HG03039 (cell line): ENCODE data around the gene MSH6.

Source experiments
- ATAC-seq: cut with Tn5 transposase; IDR thresholded peaks from one replicate; pipeline ENCODE4 v1.9.1; 2021; ENCODE audit warnings: mild to moderate bottlenecking, moderate library complexity; ENCODE audit not compliant: unreplicated experiment

MSH6 gene

DNA sequence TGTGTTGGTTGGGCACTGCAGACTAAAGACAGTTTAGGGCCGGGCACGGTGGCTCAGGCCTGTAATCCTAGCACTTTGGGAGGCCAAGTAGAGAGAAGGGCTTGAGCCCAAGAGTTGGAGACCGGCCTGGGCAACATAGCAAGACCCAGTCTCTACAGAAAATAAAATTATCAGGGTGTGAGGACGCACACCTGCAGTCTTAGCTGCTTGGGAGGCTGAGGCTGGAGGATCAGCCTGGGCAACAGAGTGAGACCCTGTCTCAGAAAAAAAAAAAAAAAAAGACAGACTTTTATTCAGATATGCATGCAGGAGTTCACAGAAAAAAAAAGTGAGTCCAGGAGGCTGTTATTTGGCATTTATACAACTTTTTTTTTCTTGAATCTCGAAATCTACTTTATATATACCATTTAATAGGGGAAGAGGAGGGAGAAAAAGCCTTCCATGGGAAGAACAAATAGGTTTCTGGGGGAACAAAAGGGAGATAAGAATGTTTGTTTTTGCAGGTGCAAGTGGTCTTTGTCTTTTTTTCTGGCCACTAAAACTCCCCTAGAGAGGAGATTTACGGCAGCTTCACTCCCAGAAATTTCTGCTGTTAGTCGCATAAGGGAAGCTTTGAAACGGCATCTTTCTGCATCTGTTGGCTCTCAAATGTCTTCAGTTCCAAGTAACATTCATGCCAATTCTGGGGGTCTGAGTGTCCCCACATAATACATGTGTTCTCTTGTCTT lies 4.1 kb upstream of the MSH6 start:
- ATAC-seq, result no peak

DNA sequence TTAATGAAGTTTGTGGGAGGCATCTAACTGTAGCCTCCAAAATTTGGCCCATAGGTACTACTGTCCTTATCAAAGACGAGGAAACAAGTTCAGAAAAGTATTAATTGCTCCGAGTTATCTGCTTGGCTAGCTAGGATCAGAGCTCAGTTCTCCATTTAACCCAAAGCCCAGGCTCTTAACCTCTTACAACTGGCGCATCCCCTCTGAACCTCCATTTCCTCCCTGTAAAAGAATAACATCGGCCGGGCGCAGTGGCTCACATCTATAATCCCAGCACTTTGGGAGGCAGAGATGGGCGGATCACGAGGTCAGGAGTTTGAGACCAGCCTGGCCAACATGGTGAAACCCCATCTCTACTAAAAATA lies 3.5 kb upstream of the MSH6 start:
- ATAC-seq, result no peak

GRCh38 chr2:47782381-47782670 lies 619 bp upstream of the MSH6 start:
- no peak for ATAC-seq

DNA sequence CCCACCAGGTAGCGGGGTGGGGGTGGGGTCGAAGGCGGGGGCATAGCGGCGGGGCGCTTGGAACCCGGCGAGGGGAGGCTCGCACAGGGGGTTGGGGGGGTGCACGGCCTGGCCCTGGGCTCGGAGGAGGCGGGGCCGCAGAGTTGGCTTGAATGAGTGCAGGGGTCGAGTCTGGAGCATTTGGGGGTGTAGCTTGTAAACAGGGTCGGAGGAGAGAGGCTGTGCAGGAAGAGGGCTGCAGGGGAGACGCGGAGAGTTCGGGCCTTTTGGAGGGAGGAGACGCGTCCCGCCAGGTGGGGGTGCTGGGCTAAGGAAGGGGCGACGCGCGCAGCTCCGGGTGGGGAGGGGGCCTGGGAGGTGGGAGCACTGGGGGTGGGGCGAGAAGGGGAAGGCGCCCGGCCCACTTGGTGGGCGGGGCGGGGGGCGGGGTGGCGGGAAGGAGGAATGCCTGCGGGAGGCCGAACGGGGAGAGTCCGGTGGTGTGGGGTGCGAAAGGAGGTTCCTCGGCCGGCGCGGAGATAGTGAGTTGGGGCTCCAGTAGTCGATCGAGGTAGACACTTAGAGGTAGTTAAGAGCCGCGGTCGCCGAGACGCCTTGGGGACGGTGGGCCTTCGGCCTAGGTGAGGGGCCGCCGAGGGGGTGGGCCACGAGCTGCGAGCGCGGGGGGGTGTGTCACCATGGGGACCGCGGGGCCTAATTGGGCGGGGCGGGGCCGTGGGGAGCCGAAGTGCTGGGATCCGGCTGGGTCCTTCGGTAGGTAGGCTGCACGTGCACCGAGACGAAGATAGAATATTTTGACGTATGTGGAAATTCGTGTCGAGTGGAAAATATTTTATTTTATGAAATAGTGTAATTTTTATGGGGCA lies 774 bp downstream of the MSH6 start:
- ATAC-seq, result peak; percentile 14

- no peak for ATAC-seq
Measured at GRCh38 chr2:47784352-47784851, 1.5 kb downstream of the MSH6 start.

- no peak for ATAC-seq
Measured at GRCh38 chr2:47785986-47786385, 3.0 kb downstream of the MSH6 start.

- no peak for ATAC-seq
Measured at GRCh38 chr2:47796090-47796697, 13.2 kb downstream of the MSH6 start.

GRCh38 chr2:47798631-47799030 lies 15.7 kb downstream of the MSH6 start:
- ATAC-seq, result no peak

GRCh38 chr2:47799031-47799609 lies 16.2 kb downstream of the MSH6 start:
- no peak for ATAC-seq

- ATAC-seq, result no peak
Measured at GRCh38 chr2:47801118-47801517, 18.2 kb downstream of the MSH6 start.

GRCh38 chr2:47803363-47803762 lies 20.4 kb downstream of the MSH6 start:
- no peak for ATAC-seq

- ATAC-seq, result no peak
Measured at GRCh38 chr2:47803770-47804169, 20.8 kb downstream of the MSH6 start.

GRCh38 chr2:47805850-47806249 lies 22.9 kb downstream of the MSH6 start:
- ATAC-seq, result no peak

GRCh38 chr2:47808614-47809013 lies 25.7 kb downstream of the MSH6 start:
- no peak for ATAC-seq

- ATAC-seq, result no peak
Measured at GRCh38 chr2:47809903-47810302, 27.0 kb downstream of the MSH6 start.

DNA sequence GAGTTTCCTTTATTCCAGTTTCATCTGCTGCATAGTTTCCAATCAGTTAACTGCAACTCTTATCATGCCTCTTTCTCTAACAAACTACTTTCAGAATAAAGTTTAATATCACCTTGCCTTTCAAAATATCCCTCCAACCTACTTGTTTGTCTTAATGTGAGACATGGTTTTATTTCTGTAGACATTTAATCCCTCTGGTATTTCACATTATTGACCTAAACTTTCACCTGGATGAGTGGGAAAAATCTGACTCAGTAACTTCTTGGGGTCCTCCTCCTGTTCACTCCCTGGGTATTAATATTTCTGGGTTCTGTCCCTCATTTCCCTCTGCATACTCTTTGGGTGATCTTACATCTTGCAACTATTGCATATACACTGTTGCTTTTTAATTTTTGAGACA lies 27.9 kb downstream of the MSH6 start:
- no peak for ATAC-seq

DNA sequence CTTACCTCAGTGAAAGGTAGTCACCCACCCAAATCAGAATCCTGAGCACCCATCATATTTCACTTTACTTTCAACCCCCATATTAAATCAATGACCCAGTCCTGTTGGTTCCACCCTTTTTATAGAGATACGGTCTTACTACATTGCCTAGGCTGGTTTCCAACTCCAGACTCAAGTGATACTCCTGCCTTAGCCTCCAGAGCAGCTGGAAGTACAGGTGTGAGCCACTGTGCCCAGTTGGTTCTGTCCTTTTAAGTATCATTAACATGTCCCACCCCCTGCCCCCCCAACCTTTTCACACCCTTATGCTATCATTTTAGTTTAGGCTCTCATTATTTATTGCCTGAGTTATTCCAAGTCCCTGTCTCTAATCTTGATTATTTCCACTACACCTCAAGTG lies 28.7 kb downstream of the MSH6 start:
- ATAC-seq, result no peak

GRCh38 chr2:47815764-47816163 lies 32.8 kb downstream of the MSH6 start:
- peak; percentile 48 for ATAC-seq

DNA sequence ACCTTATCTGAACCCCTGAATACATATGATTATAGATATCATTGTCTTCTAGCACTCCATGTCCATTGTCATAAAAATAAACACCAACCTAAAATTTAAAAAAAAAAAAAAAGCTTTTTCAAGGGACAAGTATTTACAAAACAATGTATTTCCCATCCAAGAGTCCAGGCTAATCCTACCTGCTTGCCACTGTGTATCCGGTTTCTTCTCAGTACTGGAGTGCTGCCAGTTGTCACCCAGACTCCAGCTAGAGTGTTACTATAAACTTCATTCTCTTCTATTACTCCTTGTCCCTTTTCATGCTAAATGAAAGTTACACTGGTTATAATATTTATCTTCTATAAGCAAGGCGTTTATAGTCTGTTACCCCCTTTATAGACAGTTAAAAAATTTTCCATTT lies 35.8 kb downstream of the MSH6 start:
- no peak for ATAC-seq

- ATAC-seq, result no peak
Measured at GRCh38 chr2:47819834-47820233, 36.9 kb downstream of the MSH6 start.

DNA sequence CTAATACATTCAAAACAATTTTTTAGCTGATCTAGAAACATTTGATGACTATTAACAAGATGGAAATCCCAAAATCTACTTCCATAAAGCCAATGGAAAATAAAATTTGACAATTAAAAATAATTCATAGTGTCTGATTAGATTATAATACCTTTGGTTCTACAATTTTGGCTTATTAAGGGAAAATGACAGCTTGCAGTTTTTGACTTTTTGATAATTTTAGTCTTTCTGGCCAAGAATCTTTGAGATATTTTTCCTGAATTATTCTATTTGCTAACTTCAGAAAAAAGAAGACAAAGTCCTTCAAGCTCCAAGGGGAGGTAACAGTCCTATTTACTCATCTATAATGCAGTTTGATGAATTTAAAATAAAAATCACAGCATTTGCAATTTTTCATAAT lies 39.6 kb downstream of the MSH6 start:
- ATAC-seq, result no peak

DNA sequence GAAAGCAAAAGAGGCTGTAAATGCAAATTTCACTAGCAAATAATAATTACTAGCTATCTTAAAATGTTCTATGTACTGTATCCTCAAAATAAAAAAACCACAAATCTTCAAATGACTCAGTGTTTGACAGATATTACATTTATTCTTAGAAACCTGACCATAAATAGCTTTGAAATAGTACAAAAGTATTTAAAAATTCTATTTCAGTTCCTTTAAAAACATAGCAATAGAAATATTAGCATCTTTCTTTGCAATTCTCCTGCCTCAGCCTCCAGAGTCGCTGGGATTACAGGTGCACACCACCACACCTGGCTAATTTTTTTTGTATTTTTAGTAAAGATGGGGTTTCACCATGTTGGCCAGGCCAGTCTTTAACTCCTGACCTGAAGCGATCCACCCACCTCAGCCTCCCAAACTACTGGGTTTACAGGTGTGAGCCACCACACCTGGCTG lies 50.6 kb downstream of the MSH6 start:
- ATAC-seq, result no peak
